ENCODE measurements around the gene ME2. TPM values are rescaled to one million over a fixed set of nuclear protein-coding genes. Genes with fewer than 3 reads are reported as not detected.
A peak's percentile ranks its signal among the peaks of the same experiment; 100 is the strongest.

Gene ME2
- total and polyA plus RNA-seq, 2 donors (not counting 3 experiments of a cell fraction or from before 2014, with no cell fraction given) = 28.6 to 42.4 TPM

DNA sequence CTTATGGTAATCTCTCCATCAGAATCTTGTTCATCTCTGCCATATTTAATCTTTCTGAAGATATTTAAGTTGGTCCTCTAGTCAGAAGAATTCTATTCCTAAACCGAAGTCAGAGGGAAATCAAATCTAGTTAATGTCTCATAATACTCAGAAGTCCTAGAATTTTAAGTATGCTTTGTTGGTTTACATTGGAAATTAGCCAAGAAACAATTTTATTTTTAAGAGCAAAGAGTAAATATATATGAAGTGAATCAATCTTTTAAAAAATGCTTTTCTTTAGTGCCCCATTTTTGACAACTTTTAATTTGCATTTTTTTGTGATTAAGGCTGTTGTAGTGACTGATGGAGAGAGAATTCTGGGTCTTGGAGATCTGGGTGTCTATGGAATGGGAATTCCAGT lies 38.1 kb downstream of the ME2 start:
- Histone ChIP-seq H3K27me3 (ENCODE audit: control insufficient read depth in 2 of 2, insufficient read depth in 2 of 2, low read length in 2 of 2) (no peaks in the 10 kb centered on the region), H4K20me1 (replicated peaks; ENCODE audit: control insufficient read depth, extremely low read depth, insufficient read depth, low read length) (no peaks in the 10 kb centered on the region), H3K9ac (replicated peaks; ENCODE audit: extremely low read depth, insufficient read depth, low read length) (no peak overlapping the region), H3K9me1 (replicated peaks; ENCODE audit: control insufficient read depth, extremely low read depth, insufficient read depth, low read length) (no peaks in the 10 kb centered on the region), H3K79me2 (ENCODE audit: control insufficient read depth, insufficient read depth, low read length) (no peaks in the 10 kb centered on the region), H3K36me3 (ENCODE audit: control insufficient read depth in 2 of 2, extremely low read depth in 1 of 2, insufficient read depth in 2 of 2, low read length in 2 of 2) (peaks cover 0 to 3% of the 10 kb centered on the region in 2 experiments), H3K4me1 (ENCODE audit: control insufficient read depth, extremely low read depth, insufficient read depth, low read length) (peaks cover 6% of the 10 kb centered on the region), H2AFZ (ENCODE audit: low read depth, low read length) (no peak overlapping the region), H3K4me2 (ENCODE audit: insufficient read depth, low read length) (no peak overlapping the region), H3K9me3 (replicated peaks; ENCODE audit: control insufficient read depth, insufficient read depth, low read length) (no peaks in the 10 kb centered on the region), H3K4me3 (replicated peaks in 1 of 3; ENCODE audit: insufficient read depth in 1 of 3, low read depth in 1 of 3, low read length in 3 of 3) (no peak overlapping the region), H3K27ac (ENCODE audit: insufficient read depth, low read depth, low read length) (no peak overlapping the region)
- DNase-seq (ENCODE audit: low read depth, low spot score) (peak; percentile 13), FAIRE-seq (no peak)
- POLR2A ChIA-PET = no interaction called here
- TF ChIP-seq JUN (IDR thresholded peaks at IDR 0.05; ENCODE audit: borderline replicate concordance, insufficient read depth, insufficient read length, low read depth) (no peak), MYC (IDR thresholded peaks at IDR 0.05; ENCODE audit: low read depth, low read length) (no peak), EZH2 (IDR thresholded peaks at IDR 0.05; ENCODE audit: borderline replicate concordance, low read depth, low read length, severe bottlenecking) (no peak), GATA2 (IDR thresholded peaks at IDR 0.05; ENCODE audit: insufficient read depth, insufficient read length, low read depth, low read length) (no peak), POLR2A (IDR thresholded peaks at IDR 0.05; ENCODE audit: low read depth, low read length) (no peak), POLR2AphosphoS5 (IDR thresholded peaks at IDR 0.05; ENCODE audit: insufficient read depth, low read depth, low read length) (no peak), FOS (IDR thresholded peaks at IDR 0.05; ENCODE audit: borderline replicate concordance, insufficient read depth, low read length) (no peak)
- TF ChIP-seq, protein P1, sequence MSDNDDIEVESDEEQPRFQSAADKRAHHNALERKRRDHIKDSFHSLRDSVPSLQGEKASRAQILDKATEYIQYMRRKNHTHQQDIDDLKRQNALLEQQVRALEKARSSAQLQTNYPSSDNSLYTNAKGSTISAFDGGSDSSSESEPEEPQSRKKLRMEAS (IDR thresholded peaks at IDR 0.05; ENCODE audit: insufficient read depth, insufficient read length) = no peak
- TF ChIP-seq, protein P2, sequence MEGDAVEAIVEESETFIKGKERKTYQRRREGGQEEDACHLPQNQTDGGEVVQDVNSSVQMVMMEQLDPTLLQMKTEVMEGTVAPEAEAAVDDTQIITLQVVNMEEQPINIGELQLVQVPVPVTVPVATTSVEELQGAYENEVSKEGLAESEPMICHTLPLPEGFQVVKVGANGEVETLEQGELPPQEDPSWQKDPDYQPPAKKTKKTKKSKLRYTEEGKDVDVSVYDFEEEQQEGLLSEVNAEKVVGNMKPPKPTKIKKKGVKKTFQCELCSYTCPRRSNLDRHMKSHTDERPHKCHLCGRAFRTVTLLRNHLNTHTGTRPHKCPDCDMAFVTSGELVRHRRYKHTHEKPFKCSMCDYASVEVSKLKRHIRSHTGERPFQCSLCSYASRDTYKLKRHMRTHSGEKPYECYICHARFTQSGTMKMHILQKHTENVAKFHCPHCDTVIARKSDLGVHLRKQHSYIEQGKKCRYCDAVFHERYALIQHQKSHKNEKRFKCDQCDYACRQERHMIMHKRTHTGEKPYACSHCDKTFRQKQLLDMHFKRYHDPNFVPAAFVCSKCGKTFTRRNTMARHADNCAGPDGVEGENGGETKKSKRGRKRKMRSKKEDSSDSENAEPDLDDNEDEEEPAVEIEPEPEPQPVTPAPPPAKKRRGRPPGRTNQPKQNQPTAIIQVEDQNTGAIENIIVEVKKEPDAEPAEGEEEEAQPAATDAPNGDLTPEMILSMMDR (IDR thresholded peaks at IDR 0.05; ENCODE audit: extremely low read depth in 1 of 2, insufficient read depth in 1 of 2, low read depth in 1 of 2, low read length in 2 of 2) = no peak
- dilution Hi-C loops (cut with MboI; ENCODE audit: extremely low pct_ligation_motif_present, low sequenced_read_pairs) = no loop called here
- BruUV-seq (replicated peaks) = no TSS peak
- CTCF ChIA-PET = no interaction called here
- intact Hi-C loops (cut with micrococcal nuclease) = no loop called here

Data from endothelial cell of umbilical vein (primary cell).